Measurements from ENCODE around the gene TMPO. TPM values are rescaled to one million over a fixed set of nuclear protein-coding genes. Genes with fewer than 3 reads are reported as not detected.

TMPO gene
- polyA plus RNA-seq, 1 donor from 2014 or later: 143 TPM

DNA sequence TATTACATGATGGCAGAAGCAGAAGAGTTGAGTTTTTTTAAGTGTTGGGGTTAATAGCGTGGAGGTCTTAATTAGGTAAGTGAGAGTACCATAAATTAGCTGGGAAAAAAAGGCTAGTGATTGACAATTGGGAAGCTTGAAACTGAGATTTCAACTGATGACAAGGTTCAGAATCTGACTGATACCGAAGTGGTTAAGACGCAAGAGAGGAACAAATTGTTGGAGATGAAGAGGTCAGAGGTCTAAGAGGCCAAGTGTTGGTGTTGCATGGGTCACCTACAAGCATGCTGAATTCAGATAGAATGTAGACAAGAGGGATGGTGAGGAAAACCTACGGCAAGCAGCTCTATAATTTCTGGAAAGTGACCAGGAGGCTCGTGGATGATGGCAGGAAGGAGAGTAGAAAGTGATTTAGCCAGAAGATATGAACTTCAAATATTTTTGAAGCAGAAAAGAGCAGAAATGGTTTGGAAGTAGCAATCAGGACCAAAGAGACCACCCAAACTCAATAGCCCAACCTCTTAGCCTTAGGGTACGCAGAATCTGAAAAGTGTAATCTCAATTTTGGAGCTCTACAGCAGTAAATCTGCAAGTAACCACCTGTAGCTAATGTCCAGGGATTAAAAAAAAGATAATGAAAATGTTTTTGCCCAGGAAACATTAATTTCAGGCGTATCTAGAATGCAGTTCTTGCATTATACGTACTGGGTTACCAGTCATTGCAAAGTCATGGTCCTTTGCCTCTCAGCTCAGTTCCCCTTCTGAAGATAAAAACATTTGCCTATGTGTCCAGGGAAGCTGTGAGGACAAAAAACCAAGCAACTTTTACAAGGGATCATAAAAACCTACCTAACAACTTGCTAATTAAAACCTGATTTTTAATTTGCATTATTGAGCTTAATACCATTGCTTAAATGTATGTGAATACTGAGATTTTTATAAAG lies 1.7 kb upstream of the TMPO start:
- Histone ChIP-seq H3K4me2 (ENCODE audit: low read length) (peak overlapping the region; percentile 96), H2AFZ (ENCODE audit: low read depth, low read length) (no peak overlapping the region), H3K9ac (ENCODE audit: low read length) (no peak overlapping the region), H3K27me3 (ENCODE audit: insufficient read depth, low read depth, low read length) (no peaks in the 10 kb centered on the region), H3K4me3 (ENCODE audit: low read length) (peak overlapping the region; percentile 97), H3K9me2 (ENCODE audit: insufficient read depth, low read length) (no peaks in the 10 kb centered on the region), H3K9me3 (ENCODE audit: low read length) (no peaks in the 10 kb centered on the region), H3F3A (ENCODE audit: insufficient read depth, low read length, poor library complexity, severe bottlenecking) (peaks cover 4% of the 10 kb centered on the region), H3K79me2 (replicated peaks; ENCODE audit: insufficient read depth, low read length) (peaks cover 37% of the 10 kb centered on the region), H3K36me3 (ENCODE audit: insufficient read depth, low read length) (no peaks in the 10 kb centered on the region), H3K27ac (ENCODE audit: low read length) (no peak overlapping the region), H4K20me1 (ENCODE audit: insufficient read depth) (no peaks in the 10 kb centered on the region)
- TF ChIP-seq POLR2AphosphoS5 (IDR thresholded peaks at IDR 0.05) (no peak), EP300 (conservative IDR thresholded peaks at IDR 0.05; ENCODE audit: poor library complexity, severe bottlenecking) (no peak), RAD21 (conservative IDR thresholded peaks at IDR 0.05) (no peak), EZH2 (IDR thresholded peaks at IDR 0.05; ENCODE audit: borderline replicate concordance, insufficient read depth, low read length, poor library complexity, severe bottlenecking) (no peak), MXI1 (conservative IDR thresholded peaks at IDR 0.05; ENCODE audit: poor library complexity, severe bottlenecking) (no peak), TAF1 (IDR thresholded peaks at IDR 0.05; ENCODE audit: low read depth) (no peak), SMC3 (conservative IDR thresholded peaks at IDR 0.05; ENCODE audit: poor library complexity) (no peak)
- TF ChIP-seq, protein P1, sequence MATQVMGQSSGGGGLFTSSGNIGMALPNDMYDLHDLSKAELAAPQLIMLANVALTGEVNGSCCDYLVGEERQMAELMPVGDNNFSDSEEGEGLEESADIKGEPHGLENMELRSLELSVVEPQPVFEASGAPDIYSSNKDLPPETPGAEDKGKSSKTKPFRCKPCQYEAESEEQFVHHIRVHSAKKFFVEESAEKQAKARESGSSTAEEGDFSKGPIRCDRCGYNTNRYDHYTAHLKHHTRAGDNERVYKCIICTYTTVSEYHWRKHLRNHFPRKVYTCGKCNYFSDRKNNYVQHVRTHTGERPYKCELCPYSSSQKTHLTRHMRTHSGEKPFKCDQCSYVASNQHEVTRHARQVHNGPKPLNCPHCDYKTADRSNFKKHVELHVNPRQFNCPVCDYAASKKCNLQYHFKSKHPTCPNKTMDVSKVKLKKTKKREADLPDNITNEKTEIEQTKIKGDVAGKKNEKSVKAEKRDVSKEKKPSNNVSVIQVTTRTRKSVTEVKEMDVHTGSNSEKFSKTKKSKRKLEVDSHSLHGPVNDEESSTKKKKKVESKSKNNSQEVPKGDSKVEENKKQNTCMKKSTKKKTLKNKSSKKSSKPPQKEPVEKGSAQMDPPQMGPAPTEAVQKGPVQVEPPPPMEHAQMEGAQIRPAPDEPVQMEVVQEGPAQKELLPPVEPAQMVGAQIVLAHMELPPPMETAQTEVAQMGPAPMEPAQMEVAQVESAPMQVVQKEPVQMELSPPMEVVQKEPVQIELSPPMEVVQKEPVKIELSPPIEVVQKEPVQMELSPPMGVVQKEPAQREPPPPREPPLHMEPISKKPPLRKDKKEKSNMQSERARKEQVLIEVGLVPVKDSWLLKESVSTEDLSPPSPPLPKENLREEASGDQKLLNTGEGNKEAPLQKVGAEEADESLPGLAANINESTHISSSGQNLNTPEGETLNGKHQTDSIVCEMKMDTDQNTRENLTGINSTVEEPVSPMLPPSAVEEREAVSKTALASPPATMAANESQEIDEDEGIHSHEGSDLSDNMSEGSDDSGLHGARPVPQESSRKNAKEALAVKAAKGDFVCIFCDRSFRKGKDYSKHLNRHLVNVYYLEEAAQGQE (IDR thresholded peaks at IDR 0.05; ENCODE audit: borderline replicate concordance): no peak
- TF ChIP-seq, protein P2, sequence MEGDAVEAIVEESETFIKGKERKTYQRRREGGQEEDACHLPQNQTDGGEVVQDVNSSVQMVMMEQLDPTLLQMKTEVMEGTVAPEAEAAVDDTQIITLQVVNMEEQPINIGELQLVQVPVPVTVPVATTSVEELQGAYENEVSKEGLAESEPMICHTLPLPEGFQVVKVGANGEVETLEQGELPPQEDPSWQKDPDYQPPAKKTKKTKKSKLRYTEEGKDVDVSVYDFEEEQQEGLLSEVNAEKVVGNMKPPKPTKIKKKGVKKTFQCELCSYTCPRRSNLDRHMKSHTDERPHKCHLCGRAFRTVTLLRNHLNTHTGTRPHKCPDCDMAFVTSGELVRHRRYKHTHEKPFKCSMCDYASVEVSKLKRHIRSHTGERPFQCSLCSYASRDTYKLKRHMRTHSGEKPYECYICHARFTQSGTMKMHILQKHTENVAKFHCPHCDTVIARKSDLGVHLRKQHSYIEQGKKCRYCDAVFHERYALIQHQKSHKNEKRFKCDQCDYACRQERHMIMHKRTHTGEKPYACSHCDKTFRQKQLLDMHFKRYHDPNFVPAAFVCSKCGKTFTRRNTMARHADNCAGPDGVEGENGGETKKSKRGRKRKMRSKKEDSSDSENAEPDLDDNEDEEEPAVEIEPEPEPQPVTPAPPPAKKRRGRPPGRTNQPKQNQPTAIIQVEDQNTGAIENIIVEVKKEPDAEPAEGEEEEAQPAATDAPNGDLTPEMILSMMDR (IDR thresholded peaks at IDR 0.05; ENCODE audit: poor library complexity, severe bottlenecking): no peak

DNA sequence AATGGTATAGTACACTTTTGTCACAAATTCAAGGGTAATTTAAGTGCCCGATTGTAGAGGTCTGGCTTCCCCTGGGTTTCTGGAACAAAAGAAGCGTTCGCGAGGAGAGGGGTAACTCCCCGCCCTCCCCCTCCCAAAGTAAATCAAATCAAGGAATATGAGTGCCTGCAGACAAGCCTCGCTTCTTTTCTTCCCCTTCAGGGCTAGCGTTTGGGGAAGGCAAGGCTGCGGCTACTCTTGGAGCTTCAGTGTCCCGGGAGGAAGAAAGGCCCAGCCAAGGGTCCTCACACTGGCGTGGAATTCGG lies 456 bp upstream of the TMPO start:
- Histone ChIP-seq H3K4me2 (ENCODE audit: low read length) (peak overlapping the region; percentile 96), H3K27ac (ENCODE audit: low read length) (peak overlapping the region; percentile 93), H4K20me1 (ENCODE audit: insufficient read depth) (no peaks in the 10 kb centered on the region), H3K9me2 (ENCODE audit: insufficient read depth, low read length) (no peaks in the 10 kb centered on the region), H3K4me3 (ENCODE audit: low read length) (peak overlapping the region; percentile 97), H3K36me3 (ENCODE audit: insufficient read depth, low read length) (no peaks in the 10 kb centered on the region), H3K27me3 (ENCODE audit: insufficient read depth, low read depth, low read length) (no peaks in the 10 kb centered on the region), H2AFZ (ENCODE audit: low read depth, low read length) (peak overlapping the region; percentile 94), H3K9me3 (ENCODE audit: low read length) (no peaks in the 10 kb centered on the region), H3K9ac (ENCODE audit: low read length) (peak overlapping the region; percentile 93), H3F3A (ENCODE audit: insufficient read depth, low read length, poor library complexity, severe bottlenecking) (peaks cover 4% of the 10 kb centered on the region), H3K79me2 (replicated peaks; ENCODE audit: insufficient read depth, low read length) (peaks cover 49% of the 10 kb centered on the region)
- TF ChIP-seq EP300 (conservative IDR thresholded peaks at IDR 0.05; ENCODE audit: poor library complexity, severe bottlenecking): no peak
- no peak for TF ChIP-seq TAF1 (IDR thresholded peaks at IDR 0.05; ENCODE audit: low read depth)
- TF ChIP-seq, protein P1 (IDR thresholded peaks at IDR 0.05; ENCODE audit: borderline replicate concordance): peak; percentile 12
- no peak for TF ChIP-seq SMC3 (conservative IDR thresholded peaks at IDR 0.05; ENCODE audit: poor library complexity)
- TF ChIP-seq, protein P2 (IDR thresholded peaks at IDR 0.05; ENCODE audit: poor library complexity, severe bottlenecking): no peak
- no peak for TF ChIP-seq RAD21 (conservative IDR thresholded peaks at IDR 0.05)
- TF ChIP-seq EZH2 (IDR thresholded peaks at IDR 0.05; ENCODE audit: borderline replicate concordance, insufficient read depth, low read length, poor library complexity, severe bottlenecking): no peak
- no peak for TF ChIP-seq POLR2AphosphoS5 (IDR thresholded peaks at IDR 0.05)

Measured in neural cell (in vitro differentiated cells).